SJSA1 (cell line): ENCODE measurements around the gene HBB. TPM values are rescaled to one million over a fixed set of nuclear protein-coding genes. Genes with fewer than 3 reads are reported as not detected.
A peak's percentile ranks its signal among the peaks of the same experiment; 100 is the strongest.
"Not testable (repeated sequence)": the region's sequence is repeated elsewhere in the genome, so short reads cannot be mapped to it uniquely, and the experiment has no call there.

Experiments used
- DNase-seq, 2 experiments: peaks; one replicate each; pipeline ENCODE4 v3.0.0-alpha.2; 2015 to 2020; ENCODE audit warnings: low spot score in 2 of 2, low read depth in 1 of 2
- H3K27ac ChIP-seq: fragments of 250-450 bp; sonication (Bioruptor Pico); 2 replicates; pipeline ENCODE4 v1.5.1; 2020; ENCODE audit warnings: mild to moderate bottlenecking, moderate library complexity
- H3K27me3 ChIP-seq: fragments of 250-450 bp; sonication (Bioruptor Pico); replicated peaks from 2 replicates; pipeline ENCODE4 v1.5.1; 2020; ENCODE audit warnings: mild to moderate bottlenecking, moderate library complexity
- H3K36me3 ChIP-seq: fragments of 250-450 bp; sonication (Bioruptor Pico); 2 replicates; pipeline ENCODE4 v1.5.1; 2020; ENCODE audit warnings: mild to moderate bottlenecking
- H3K4me1 ChIP-seq: fragments of 250-450 bp; sonication (Bioruptor Pico); replicated peaks from 2 replicates; pipeline ENCODE4 v1.6.1; 2021; ENCODE audit warnings: mild to moderate bottlenecking
- H3K4me3 ChIP-seq: fragments of 250-450 bp; sonication (Bioruptor Pico); 2 replicates; pipeline ENCODE4 v1.5.1; 2020; ENCODE audit warnings: mild to moderate bottlenecking
- H3K9me3 ChIP-seq: fragments of 250-450 bp; sonication (Bioruptor Pico); replicated peaks from 2 replicates; pipeline ENCODE4 v1.5.1; 2020; ENCODE audit warnings: mild to moderate bottlenecking
- total RNA-seq: library from RNA; depleted of rRNA; stranded (reverse); fragments of >200 nt; shearing (Covaris generic); gene quantifications from 2 replicates; pipeline ENCODE4 v1.2.3, GENCODE V29; 2014; rRNA removed

The HBB gene
- not detected in 2 replicates for total RNA-seq

DNA sequence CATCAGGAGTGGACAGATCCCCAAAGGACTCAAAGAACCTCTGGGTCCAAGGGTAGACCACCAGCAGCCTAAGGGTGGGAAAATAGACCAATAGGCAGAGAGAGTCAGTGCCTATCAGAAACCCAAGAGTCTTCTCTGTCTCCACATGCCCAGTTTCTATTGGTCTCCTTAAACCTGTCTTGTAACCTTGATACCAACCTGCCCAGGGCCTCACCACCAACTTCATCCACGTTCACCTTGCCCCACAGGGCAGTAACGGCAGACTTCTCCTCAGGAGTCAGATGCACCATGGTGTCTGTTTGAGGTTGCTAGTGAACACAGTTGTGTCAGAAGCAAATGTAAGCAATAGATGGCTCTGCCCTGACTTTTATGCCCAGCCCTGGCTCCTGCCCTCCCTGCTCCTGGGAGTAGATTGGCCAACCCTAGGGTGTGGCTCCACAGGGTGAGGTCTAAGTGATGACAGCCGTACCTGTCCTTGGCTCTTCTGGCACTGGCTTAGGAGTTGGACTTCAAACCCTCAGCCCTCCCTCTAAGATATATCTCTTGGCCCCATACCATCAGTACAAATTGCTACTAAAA lies at the start of gene HBB:
Gene HBB (minus strand): TSS at position 340 of the 579 bp plus-strand sequence. CDS start 50 bp downstream, at position 290.
- no peak within 1 kb of the TSS for H3K27ac ChIP-seq
- H3K4me3 ChIP-seq, result no peak within 1 kb of the TSS
- H3K27me3 ChIP-seq, result peaks cover 3% of the 10 kb centered on the region; the same call in 1 of the 2 replicates
- no peaks in the 10 kb centered on the region for H3K36me3 ChIP-seq
- DNase-seq, result no peak
- no peaks in the 10 kb centered on the region for H3K9me3 ChIP-seq
- H3K4me1 ChIP-seq, result no peaks in the 10 kb centered on the region

- DNase-seq, result no peak
- no peaks in the 10 kb centered on the region for H3K27me3 ChIP-seq
These were observed 48.7 kb upstream of the HBB start for GRCh38 chr11:5275369-5276110.

DNA sequence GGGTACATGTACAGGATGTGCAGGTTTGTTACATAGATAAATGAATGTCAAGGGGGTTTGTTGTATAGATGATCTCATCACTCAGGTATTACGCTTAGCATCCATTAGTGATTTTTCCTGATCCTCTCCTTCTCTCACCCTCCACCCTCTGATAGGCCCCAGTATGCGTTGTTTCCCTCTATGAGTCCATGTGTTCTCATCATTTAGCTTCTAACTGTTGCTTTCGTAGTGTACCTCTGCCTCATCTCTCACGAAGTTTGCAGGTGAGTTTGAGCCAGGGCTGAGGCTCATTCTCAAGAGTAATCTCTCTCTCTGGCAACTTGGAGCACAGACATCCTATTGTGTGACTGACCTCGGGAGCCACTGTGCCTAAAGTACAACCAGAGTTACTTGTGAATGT lies 47.5 kb upstream of the HBB start:
- Histone ChIP-seq H3K4me1 (peaks cover 7% of the 10 kb centered on the region), H3K9me3 (0 out of 2 replicates have a peak, but pooled peaks cover 4% of the 10 kb centered on the region), H3K27ac (0 out of 2 replicates have a peak overlapping the region, but pooled peaks have one; percentile 3), H3K27me3 (no peaks in the 10 kb centered on the region), H3K4me3 (no peak overlapping the region), H3K36me3 (no peaks in the 10 kb centered on the region)
- DNase-seq, result no peak

More at GRCh38 chr11:5275369-5276110, 48.7 kb upstream of the HBB start:
- H3K4me1 ChIP-seq, result peaks cover 15% of the 10 kb centered on the region
- H3K36me3 ChIP-seq, result no peaks in the 10 kb centered on the region
- H3K27ac ChIP-seq, result no peak overlapping the region
- H3K4me3 ChIP-seq, result no peak overlapping the region
- H3K9me3 ChIP-seq, result 0 out of 2 replicates have a peak, but pooled peaks cover 4% of the 10 kb centered on the region

DNA sequence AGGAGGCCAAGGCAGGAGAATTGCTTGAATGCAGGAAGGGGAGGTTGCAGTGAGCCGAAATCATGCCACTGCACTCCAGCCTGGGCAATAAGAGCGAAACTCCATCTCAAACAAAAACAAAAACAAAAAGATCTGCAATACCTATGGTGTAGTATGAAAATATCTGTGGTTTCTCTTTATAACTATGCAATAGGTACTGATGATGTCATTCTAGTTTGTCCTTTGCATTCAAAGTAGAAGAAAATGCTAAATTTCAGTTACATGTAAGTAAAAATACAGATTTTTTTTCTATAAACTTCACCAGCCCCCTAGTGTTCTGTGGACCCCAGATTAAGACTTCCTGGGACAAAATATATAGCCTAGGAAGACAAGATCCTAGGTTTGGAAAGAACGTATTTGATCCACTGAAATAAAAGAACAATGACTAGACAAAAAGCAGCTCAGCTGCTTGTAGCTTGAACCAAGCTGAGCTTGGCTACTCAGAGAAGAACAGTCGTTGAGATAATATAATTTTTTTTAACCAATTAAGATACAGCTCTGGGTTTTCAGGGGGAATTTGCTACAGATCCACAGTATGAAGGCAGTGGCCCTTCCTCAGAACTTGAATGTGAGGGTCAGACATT lies 45.6 kb upstream of the HBB start:
- no peaks in the 10 kb centered on the region; the same call in 1 of the 2 replicates for H3K27me3 ChIP-seq
- no peak overlapping the region for H3K27ac ChIP-seq
- H3K4me1 ChIP-seq, result peaks cover 5% of the 10 kb centered on the region; the same call in 1 of the 2 replicates
- H3K9me3 ChIP-seq, result 0 out of 2 replicates have a peak, but pooled peaks cover 4% of the 10 kb centered on the region
- no peak overlapping the region for H3K4me3 ChIP-seq
- H3K36me3 ChIP-seq, result no peaks in the 10 kb centered on the region
- no peak for DNase-seq

- Histone ChIP-seq H3K4me1 (peaks cover 5% of the 10 kb centered on the region; the same call in 1 of the 2 replicates), H3K27ac (no peak within 1 kb of the TSS), H3K36me3 (no peaks in the 10 kb centered on the region), H3K27me3 (peaks cover 8% of the 10 kb centered on the region), H3K4me3 (no peak within 1 kb of the TSS), H3K9me3 (0 out of 2 replicates have a peak, but pooled peaks cover 4% of the 10 kb centered on the region)
- DNase-seq, result no peak
These were observed 42.9 kb upstream of the HBB start, which contains the start of gene HBE1 for GRCh38 chr11:5269715-5270147. TSS of gene HBE1 (minus strand) at chr11:5269945. CDS start at chr11:5269890, 55 bp downstream.

- no peaks in the 10 kb centered on the region for H3K9me3 ChIP-seq
- no peaks in the 10 kb centered on the region for H3K36me3 ChIP-seq
- peaks cover 8% of the 10 kb centered on the region for H3K27me3 ChIP-seq
- H3K4me3 ChIP-seq, result no peak overlapping the region
- H3K4me1 ChIP-seq, result no peaks in the 10 kb centered on the region
- DNase-seq, result no peak
- H3K27ac ChIP-seq, result no peak overlapping the region
These were observed 40.2 kb upstream of the HBB start for GRCh38 chr11:5267033-5267563.

DNA sequence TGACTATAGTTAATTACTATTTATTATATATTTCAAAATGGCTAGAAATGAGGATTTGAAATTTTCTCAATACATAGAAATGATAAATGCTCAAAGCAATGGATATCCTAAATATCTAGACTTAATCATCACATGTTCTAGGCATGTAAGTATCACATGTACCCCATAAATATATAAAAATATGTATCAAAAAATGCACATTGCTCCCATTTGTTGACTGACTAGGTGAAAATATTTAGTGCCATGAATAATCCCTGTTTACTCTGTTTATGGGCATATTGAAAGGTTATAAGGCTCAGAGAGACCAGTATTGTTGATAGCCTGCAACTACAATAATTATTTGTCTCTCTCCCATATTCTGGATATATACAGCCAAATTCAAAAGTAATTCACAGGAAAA lies 39.7 kb upstream of the HBB start:
- DNase-seq, result no peak
- Histone ChIP-seq H3K27me3 (peaks cover 8% of the 10 kb centered on the region), H3K27ac (no peak overlapping the region), H3K9me3 (no peaks in the 10 kb centered on the region), H3K4me1 (no peaks in the 10 kb centered on the region), H3K4me3 (no peak overlapping the region), H3K36me3 (no peaks in the 10 kb centered on the region)

GRCh38 chr11:5265832-5266231 lies 39.0 kb upstream of the HBB start:
- no peak for DNase-seq
- no peaks in the 10 kb centered on the region for H3K9me3 ChIP-seq
- H3K36me3 ChIP-seq, result no peaks in the 10 kb centered on the region
- no peaks in the 10 kb centered on the region for H3K4me1 ChIP-seq
- no peak overlapping the region for H3K4me3 ChIP-seq
- H3K27ac ChIP-seq, result no peak overlapping the region
- peaks cover 8% of the 10 kb centered on the region for H3K27me3 ChIP-seq

GRCh38 chr11:5258543-5259262 lies 31.8 kb upstream of the HBB start:
- DNase-seq, result peak in 1 of 2 experiments; percentile 45
- H3K4me3 ChIP-seq, result no peak overlapping the region
- no peak overlapping the region for H3K27ac ChIP-seq
- no peaks in the 10 kb centered on the region for H3K36me3 ChIP-seq
- no peaks in the 10 kb centered on the region for H3K9me3 ChIP-seq
- H3K27me3 ChIP-seq, result no peaks in the 10 kb centered on the region; the same call in 1 of the 2 replicates
- no peaks in the 10 kb centered on the region for H3K4me1 ChIP-seq

DNA sequence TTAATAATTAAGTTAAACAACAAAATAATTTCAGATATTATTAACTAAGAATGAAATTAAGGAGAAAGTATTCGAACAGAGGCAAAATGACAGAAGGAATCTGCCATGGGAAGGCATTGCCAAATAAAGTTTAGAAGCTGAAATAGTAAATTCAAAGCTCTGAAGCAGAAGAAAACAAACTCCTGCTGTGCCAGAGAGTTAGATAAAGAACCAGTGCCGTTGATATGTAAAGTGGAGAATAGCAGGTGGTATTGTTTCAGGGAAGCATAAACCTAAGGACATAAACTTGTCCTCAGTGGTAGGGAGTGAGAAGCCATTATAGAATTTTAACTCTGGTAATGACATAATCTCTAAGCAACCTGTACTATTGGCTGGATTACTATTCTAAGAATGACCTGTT lies 30.4 kb upstream of the HBB start:
- no peaks in the 10 kb centered on the region for H3K36me3 ChIP-seq
- H3K9me3 ChIP-seq, result no peaks in the 10 kb centered on the region
- no peak for DNase-seq
- no peaks in the 10 kb centered on the region for H3K4me1 ChIP-seq
- no peak overlapping the region for H3K4me3 ChIP-seq
- H3K27ac ChIP-seq, result no peak overlapping the region
- H3K27me3 ChIP-seq, result peaks cover 2% of the 10 kb centered on the region

- H3K9me3 ChIP-seq, H3K27ac ChIP-seq, H3K4me1 ChIP-seq, H3K36me3 ChIP-seq, H3K4me3 ChIP-seq, DNase-seq: not testable (repeated sequence)
- peaks cover 11% of the 10 kb centered on the region for H3K27me3 ChIP-seq
These were observed 28.0 kb upstream of the HBB start, which contains the start of gene HBG2 for GRCh38 chr11:5254646-5255413. TSS of gene HBG2 (minus strand) at chr11:5254781. CDS start at chr11:5254728, 53 bp downstream.

DNA sequence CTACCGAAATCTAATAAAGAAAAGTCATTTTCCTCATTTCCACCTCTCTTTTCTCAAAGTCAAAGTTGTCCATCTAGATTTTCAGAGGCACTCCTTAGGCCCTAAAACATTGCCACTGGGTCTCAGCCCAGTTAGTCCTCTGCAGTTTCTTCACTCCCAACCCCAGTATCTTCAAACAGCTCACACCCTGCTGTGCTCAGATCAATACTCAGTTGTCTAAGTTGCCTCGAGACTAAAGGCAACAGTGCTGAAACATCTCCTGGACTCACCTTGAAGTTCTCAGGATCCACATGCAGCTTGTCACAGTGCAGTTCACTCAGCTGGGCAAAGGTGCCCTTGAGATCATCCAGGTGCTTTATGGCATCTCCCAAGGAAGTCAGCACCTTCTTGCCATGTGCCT lies 27.2 kb upstream of the HBB start:
- not testable (repeated sequence) for DNase-seq, H3K4me3 ChIP-seq, H3K36me3 ChIP-seq, H3K27ac ChIP-seq, H3K4me1 ChIP-seq, H3K9me3 ChIP-seq
- peaks cover 11% of the 10 kb centered on the region for H3K27me3 ChIP-seq
